ENCODE data around the gene GRAMD4.

DNA sequence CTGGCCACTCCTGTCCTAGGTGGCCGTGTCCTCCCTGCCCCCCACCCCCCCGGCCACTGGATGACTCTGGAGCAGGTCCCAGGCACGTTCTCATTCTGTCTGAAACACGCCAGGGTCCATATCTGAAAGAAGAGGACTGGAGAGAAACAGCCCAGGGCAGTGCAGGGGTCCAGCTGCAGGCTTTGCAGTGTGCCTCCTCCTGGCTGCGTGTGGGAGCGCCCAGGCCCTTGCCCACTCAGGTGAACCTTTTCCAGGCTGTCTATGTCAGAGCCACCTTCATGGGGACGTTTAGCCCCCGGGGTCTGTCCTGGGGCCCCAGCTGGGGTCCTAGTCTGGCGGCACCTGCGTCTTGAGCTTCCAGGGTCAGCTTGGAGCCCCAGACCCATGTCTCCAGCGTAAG is 15.6 kb downstream of the GRAMD4 start:
- TF ChIP-seq POLR2A (IDR thresholded peaks at IDR 0.05), result no peak
- TF ChIP-seq, protein P1, sequence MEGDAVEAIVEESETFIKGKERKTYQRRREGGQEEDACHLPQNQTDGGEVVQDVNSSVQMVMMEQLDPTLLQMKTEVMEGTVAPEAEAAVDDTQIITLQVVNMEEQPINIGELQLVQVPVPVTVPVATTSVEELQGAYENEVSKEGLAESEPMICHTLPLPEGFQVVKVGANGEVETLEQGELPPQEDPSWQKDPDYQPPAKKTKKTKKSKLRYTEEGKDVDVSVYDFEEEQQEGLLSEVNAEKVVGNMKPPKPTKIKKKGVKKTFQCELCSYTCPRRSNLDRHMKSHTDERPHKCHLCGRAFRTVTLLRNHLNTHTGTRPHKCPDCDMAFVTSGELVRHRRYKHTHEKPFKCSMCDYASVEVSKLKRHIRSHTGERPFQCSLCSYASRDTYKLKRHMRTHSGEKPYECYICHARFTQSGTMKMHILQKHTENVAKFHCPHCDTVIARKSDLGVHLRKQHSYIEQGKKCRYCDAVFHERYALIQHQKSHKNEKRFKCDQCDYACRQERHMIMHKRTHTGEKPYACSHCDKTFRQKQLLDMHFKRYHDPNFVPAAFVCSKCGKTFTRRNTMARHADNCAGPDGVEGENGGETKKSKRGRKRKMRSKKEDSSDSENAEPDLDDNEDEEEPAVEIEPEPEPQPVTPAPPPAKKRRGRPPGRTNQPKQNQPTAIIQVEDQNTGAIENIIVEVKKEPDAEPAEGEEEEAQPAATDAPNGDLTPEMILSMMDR (IDR thresholded peaks at IDR 0.05), result no peak
- TF ChIP-seq POLR2AphosphoS5 (IDR thresholded peaks at IDR 0.05), result no peak

Measured in breast epithelium (tissue), 3 donors.